Liver (tissue), 3 donors: ENCODE data around the gene PLXND1.

Experiments
- EGR1 ChIP-seq, 2 donors: IDR thresholded peaks; 2 replicates each; pipeline ENCODE4 v1.6.1; 2016 to 2018; ENCODE audit warnings: antibody characterized with exemption in 2 of 2, low read depth in 2 of 2
- FOXA1 ChIP-seq: IDR thresholded peaks from 2 replicates; pipeline ENCODE4 v1.6.1; 2016; ENCODE audit warnings: antibody characterized with exemption
- FOXA2 ChIP-seq: IDR thresholded peaks from 2 replicates; pipeline ENCODE4 v1.6.1; 2016; ENCODE audit warnings: antibody characterized with exemption
- GABPA ChIP-seq, 2 donors: IDR thresholded peaks in 1 of 2; conservative IDR thresholded peaks in 1 of 2; 2 replicates each; pipeline ENCODE4 v1.6.1; 2016; ENCODE audit warnings: antibody characterized with exemption in 2 of 2, mild to moderate bottlenecking in 1 of 2, moderate library complexity in 1 of 2
- HNF4A ChIP-seq, 2 donors: conservative IDR thresholded peaks; 2 replicates each; pipeline ENCODE4 v1.6.1; 2016; ENCODE audit warnings: antibody characterized with exemption in 2 of 2, mild to moderate bottlenecking in 2 of 2
- RAD21 ChIP-seq, 2 donors: IDR thresholded peaks; 2 replicates each; pipeline ENCODE4 v1.6.1; 2016; ENCODE audit warnings: antibody characterized with exemption in 2 of 2, mild to moderate bottlenecking in 2 of 2
- SP1 ChIP-seq: IDR thresholded peaks from 2 replicates; pipeline ENCODE4 v1.6.1; 2018; ENCODE audit warnings: antibody characterized with exemption, mild to moderate bottlenecking
- YY1 ChIP-seq: IDR thresholded peaks from 2 replicates; pipeline ENCODE4 v1.6.1; 2016; ENCODE audit warnings: antibody characterized with exemption, mild to moderate bottlenecking
- TF ChIP-seq, protein P1 (sequence below): fragments of 150-350 bp; IDR thresholded peaks from 2 replicates; pipeline ENCODE4 v1.5.1; 2017; ENCODE audit warnings: improper control_type of control experiment, low read depth, low read length; ENCODE audit not compliant: missing input control
- TF ChIP-seq, protein P2 (sequence below): IDR thresholded peaks from 2 replicates; pipeline ENCODE4 v1.6.1; 2016; ENCODE audit warnings: antibody characterized with exemption
- TF ChIP-seq, protein P3 (sequence below): IDR thresholded peaks from 2 replicates; pipeline ENCODE4 v1.6.1; 2016; ENCODE audit warnings: antibody characterized with exemption, mild to moderate bottlenecking
- TF ChIP-seq, protein P4 (sequence below): IDR thresholded peaks from 2 replicates; pipeline ENCODE4 v1.6.1; 2016; ENCODE audit warnings: antibody characterized with exemption
- donor health status: healthy.
- donor health status: healthy.

DNA sequence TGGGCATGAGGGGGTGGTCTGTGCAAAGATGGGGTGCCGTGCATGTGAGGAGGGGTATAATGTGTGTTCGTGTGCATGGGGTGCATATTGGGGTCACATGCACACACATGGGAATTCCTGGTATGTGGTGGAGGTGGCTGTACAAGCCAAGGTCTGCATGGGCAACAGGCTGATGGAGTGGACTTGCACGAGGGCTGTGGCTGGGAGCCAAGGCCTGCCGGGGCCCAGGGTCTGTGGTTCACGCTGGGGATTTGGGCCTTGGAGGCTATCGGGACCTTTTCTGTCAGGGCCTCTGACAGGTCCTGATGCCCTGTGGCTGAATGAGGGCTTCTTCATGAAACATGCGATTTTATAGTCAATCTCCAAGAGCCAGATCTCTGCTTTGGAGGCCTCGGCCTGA, 9.8 kb upstream of the PLXND1 start:
- TF ChIP-seq, protein P1, sequence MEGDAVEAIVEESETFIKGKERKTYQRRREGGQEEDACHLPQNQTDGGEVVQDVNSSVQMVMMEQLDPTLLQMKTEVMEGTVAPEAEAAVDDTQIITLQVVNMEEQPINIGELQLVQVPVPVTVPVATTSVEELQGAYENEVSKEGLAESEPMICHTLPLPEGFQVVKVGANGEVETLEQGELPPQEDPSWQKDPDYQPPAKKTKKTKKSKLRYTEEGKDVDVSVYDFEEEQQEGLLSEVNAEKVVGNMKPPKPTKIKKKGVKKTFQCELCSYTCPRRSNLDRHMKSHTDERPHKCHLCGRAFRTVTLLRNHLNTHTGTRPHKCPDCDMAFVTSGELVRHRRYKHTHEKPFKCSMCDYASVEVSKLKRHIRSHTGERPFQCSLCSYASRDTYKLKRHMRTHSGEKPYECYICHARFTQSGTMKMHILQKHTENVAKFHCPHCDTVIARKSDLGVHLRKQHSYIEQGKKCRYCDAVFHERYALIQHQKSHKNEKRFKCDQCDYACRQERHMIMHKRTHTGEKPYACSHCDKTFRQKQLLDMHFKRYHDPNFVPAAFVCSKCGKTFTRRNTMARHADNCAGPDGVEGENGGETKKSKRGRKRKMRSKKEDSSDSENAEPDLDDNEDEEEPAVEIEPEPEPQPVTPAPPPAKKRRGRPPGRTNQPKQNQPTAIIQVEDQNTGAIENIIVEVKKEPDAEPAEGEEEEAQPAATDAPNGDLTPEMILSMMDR = no peak
- no peak for TF ChIP-seq FOXA1
- TF ChIP-seq, protein P2, sequence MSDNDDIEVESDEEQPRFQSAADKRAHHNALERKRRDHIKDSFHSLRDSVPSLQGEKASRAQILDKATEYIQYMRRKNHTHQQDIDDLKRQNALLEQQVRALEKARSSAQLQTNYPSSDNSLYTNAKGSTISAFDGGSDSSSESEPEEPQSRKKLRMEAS = no peak
- no peak for TF ChIP-seq GABPA (IDR thresholded peaks at IDR 0.05 in 1 of 2, conservative IDR thresholded peaks at IDR 0.05 in 1 of 2)
- TF ChIP-seq SP1 = no peak
- no peak for TF ChIP-seq HNF4A (conservative IDR thresholded peaks at IDR 0.05)
- no peak for TF ChIP-seq RAD21 (IDR thresholded peaks at IDR 0.05)
- TF ChIP-seq, protein P3, sequence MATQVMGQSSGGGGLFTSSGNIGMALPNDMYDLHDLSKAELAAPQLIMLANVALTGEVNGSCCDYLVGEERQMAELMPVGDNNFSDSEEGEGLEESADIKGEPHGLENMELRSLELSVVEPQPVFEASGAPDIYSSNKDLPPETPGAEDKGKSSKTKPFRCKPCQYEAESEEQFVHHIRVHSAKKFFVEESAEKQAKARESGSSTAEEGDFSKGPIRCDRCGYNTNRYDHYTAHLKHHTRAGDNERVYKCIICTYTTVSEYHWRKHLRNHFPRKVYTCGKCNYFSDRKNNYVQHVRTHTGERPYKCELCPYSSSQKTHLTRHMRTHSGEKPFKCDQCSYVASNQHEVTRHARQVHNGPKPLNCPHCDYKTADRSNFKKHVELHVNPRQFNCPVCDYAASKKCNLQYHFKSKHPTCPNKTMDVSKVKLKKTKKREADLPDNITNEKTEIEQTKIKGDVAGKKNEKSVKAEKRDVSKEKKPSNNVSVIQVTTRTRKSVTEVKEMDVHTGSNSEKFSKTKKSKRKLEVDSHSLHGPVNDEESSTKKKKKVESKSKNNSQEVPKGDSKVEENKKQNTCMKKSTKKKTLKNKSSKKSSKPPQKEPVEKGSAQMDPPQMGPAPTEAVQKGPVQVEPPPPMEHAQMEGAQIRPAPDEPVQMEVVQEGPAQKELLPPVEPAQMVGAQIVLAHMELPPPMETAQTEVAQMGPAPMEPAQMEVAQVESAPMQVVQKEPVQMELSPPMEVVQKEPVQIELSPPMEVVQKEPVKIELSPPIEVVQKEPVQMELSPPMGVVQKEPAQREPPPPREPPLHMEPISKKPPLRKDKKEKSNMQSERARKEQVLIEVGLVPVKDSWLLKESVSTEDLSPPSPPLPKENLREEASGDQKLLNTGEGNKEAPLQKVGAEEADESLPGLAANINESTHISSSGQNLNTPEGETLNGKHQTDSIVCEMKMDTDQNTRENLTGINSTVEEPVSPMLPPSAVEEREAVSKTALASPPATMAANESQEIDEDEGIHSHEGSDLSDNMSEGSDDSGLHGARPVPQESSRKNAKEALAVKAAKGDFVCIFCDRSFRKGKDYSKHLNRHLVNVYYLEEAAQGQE = no peak
- TF ChIP-seq YY1 = no peak
- no peak for TF ChIP-seq EGR1 (IDR thresholded peaks at IDR 0.05; ENCODE audit: low read depth in 2 of 2)
- no peak for TF ChIP-seq FOXA2
- TF ChIP-seq, protein P4, sequence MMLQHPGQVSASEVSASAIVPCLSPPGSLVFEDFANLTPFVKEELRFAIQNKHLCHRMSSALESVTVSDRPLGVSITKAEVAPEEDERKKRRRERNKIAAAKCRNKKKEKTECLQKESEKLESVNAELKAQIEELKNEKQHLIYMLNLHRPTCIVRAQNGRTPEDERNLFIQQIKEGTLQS = no peak
